GM18511 (cell line): ENCODE measurements around the gene DYNLT5.
A peak's percentile ranks its signal among the peaks of the same experiment; 100 is the strongest.
"Not testable (repeated sequence)": the region's sequence is repeated elsewhere in the genome, so short reads cannot be mapped to it uniquely, and the experiment has no call there.

ENCODE experiments used
- ATAC-seq: cut with Tn5 transposase; IDR thresholded peaks from one replicate; pipeline ENCODE4 v1.9.1; 2021; ENCODE audit warnings: mild to moderate bottlenecking, moderate library complexity; ENCODE audit not compliant: unreplicated experiment

The DYNLT5 gene

DNA sequence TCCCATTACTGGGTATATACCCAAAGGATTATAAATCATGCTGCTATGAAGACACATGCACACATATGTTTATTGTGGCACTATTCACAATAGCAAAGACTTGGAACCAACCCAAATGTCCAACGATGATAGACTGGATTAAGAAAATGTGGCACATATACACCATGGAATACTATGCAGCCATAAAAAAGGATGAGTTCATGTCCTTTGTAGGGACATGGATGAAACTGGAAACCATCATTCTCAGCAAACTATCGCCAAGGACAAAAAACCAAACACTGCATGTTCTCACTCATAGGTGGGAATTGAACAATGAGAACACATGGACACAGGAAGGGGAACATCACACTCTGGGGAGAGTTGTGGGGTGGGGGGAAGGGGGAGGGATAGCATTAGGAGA, 33.5 kb downstream of the DYNLT5 start:
- ATAC-seq = not testable (repeated sequence)

DNA sequence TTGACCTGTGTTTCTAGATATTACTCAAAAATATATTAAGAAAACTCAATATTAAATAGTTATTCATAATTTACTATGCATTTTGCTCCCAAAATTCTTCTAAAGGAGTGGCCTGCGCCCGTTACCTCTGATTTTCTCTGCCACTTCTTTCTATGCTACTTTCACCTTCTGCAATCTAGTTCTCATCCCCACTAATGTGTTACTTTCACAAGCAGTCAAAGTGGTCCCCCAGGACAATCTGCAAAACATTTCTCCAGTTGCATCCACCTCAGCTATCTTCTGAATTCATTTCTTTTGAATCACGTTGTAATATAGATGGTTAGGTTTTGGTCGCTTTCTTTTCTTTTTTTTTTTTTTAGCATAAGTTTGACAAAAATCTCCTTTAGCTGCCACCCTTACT, 35.4 kb downstream of the DYNLT5 start:
- peak; percentile 42 for ATAC-seq

DNA sequence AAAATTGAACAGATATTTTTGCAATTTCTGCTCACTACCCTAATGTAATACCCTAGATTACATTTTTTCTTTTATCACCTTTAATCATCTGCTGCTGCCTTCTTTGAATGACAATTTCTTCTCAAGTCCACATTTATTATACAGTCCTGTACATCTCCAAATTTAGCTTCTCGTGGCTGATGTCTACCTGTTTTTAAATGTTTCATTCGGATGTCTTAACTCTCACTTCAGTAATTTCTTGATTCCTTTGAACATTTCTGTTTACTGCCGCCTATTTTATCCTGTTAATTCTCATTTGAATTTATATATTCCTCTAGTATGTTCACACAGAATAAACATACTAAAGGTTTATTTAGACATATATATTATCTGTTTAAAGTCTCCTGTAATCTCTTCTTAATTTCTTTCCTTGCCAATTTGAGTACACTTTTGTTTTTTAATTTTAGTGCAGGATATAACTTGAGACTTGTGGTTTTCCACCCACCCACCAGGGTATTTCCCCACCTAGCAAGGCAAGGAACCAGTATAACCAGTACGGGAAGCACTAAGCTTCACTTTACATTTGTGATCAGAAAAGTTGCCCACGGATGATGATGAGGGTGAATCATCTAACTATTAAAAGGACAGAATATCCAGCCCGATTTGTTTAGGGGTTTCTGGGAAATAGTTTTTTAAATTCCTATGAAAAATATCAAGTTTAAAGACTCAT, 36.1 kb downstream of the DYNLT5 start:
- ATAC-seq = peak; percentile 80

DNA sequence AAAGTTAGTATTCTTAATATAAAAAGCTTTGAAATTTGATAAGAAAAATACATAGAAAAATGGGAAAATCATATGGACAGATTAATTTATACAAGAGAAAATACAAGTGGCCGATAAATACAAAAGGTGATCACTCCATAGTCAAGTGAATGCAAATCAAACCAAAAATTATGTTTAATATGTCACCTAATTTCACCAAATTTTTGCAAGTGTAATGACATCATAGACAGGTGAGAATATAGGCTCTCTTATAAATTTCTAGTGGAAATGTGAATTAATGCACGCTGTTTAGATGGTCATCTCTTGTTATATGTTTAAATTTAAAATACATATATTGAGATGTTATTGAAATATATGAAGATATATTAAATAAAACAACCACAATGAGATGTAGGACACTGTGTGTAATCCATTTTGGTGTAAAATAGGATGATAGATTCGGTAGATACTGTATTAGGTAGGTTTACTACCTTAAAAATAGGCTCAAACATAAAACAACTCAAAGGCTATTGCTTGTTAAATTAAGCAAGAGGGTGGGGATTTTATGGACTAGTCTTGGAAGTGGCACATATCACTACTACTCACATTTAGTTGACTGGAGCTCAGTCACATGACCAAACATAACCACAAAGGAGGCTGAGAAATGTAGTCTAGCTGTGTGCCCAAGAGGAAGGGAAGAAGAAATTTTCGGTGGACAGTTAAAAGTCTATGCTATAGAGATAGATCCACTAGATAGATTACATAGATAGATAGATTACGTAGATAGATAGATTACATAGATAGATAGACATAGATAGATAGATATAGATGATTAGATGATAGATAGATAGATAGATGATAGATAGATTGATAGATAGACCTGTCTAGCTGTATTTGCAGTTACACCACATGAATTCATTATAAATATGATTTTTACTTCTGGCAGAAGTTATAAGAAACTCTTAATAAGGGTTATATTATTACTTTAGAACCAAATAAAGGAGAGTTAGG, 39.7 kb downstream of the DYNLT5 start:
- ATAC-seq = no peak

DNA sequence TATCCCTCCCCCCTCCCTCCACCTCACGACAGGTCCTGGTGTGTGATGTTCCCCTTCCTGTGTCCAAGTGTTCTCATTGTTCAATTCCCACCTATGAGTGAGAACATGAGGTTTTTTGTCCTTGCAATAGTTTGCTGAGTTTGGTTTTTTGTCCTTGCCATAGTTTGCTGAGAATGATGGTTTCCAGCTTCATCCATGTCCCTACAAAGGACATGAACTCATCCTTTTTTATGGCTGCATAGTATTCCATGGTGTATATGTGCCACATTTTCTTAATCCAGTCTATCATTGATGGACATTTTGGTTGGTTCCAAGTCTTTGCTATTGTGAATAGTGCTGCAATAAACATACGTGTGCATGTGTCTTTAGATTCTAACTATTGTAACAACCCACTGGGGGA, 43.6 kb downstream of the DYNLT5 start:
- not testable (repeated sequence) for ATAC-seq

DNA sequence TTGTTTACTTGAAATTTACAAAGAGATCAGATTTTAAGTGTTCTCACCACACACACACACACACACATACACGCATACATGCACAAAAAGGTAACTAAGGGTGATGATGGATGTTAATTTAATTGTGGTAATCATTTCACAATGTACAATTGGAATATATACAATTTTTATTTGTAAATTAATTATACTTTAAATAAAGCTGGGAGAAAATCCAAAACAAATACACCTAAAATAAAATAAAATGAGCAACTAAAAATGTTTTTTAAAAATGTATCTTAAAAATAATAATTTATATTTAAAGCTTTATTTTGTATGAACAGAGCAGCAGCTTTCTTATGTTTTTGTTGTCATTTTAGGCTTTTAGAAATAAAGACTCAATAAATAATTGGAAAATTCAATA, 57.0 kb downstream of the DYNLT5 start:
- no peak for ATAC-seq

DNA sequence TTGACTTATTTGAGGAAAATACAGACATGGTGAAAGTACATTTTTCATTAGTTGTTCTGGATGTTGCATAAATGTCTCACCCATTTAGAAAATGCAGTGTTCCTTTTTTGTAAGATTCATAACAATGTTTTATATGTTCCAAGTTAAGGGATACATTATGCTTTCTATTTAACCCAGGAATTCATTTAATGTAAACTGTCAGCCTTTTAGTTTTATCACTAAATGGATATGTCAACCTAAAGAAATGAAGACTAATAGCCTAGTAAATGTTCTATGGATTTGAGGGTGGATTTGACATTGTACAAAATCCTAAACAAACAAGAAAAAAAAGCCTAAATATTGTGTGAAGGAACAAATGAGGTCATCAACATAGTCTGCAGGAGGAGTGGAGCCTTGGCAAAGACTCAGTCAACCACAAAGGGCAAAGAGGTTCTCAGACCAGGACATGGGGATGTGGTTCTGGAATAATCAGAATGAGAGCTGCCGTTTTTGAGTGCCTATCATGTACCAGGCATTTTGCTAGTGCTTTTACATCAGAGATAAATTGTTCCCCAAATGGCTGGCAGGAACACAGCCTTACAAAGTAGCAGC, 57.6 kb downstream of the DYNLT5 start:
- no peak for ATAC-seq

DNA sequence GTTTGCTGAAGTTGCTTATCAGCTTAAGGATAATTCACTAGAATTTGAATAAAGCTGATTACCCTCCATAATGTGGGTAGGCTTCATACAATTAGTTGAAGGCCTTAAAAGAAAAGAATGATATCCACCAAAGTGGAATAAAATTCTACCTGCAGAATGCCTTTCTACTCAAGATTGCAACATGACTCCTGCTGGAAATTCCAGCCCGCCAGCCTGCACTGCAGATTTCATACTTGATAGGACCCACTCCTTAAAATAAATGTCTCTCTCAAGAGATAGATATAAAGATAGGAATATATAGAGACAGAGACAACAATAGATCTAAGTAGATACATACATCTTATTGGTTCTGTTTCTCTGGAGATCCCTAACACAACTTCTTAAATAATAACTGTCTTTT, 72.5 kb downstream of the DYNLT5 start:
- ATAC-seq = no peak
